ENCODE results near the gene MPZL2.

Gene MPZL2

DNA sequence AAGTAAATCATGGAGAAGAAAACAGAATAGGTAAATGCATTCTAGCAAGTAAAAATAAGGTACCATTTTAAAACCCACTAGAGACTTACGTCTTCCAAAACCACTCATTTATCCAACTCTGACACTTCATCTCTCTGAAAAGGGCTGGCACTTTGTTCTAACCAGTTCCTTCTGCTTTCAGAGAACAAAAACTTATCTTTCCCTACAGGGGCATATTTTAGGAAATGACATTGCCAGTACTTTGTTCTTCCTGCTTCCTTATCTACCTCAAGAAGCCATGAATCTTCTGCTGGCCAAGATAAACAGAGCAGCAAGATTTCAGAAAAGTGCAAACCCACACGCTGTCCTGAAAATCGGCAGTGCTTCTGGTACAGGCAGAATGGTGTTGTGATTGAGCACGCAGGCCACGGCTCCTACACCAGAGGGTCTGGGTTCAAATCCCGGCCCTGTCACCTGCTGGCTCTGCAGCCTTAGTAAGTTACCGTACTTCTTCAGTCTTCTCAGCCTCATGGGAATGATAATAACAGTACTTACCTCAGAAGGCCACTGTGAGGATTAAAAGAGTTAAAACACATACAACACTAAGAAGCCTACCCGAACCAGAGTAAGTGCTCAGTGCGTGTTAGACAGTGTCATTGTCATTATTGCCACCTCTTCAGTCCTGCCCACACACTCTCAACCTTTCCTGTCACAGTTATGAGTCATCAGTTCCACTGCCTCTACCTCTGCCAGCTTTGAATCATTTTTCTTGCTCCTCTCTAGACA, 22.9 kb downstream of the MPZL2 start:
- DNase-seq (ENCODE audit: low read depth): no peak

DNA sequence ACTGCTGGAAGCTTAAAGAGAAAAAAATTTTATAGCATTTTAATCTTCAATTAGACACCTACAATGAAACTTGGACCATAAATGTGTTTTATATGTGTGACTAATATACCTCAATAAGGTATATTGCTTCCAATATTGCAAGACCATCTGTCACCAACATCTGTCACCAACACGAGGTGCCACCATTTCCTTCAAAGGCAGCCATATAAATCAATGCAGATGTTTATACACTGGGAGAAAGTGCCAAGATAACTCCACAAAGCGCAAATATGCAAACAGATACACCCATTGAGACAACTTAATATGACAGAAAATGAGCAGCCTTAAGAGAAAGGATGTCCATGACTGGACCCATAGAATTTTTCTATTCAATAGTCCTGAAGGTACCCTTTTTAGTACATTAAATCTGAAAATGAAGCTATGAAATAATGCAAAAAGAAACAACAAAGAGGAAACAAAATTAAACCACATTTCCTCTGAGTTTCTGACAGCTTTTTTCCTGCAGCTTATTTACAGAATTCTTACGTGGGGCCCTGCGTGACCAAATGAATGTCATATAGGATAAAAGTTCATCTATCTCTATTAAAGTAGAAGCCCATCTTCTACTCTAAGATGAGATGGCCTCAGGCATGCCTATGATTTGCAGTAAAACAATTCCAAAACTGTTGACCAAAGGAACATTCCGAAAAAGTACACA, 24.4 kb downstream of the MPZL2 start:
- DNase-seq (ENCODE audit: low read depth): no peak

DNA sequence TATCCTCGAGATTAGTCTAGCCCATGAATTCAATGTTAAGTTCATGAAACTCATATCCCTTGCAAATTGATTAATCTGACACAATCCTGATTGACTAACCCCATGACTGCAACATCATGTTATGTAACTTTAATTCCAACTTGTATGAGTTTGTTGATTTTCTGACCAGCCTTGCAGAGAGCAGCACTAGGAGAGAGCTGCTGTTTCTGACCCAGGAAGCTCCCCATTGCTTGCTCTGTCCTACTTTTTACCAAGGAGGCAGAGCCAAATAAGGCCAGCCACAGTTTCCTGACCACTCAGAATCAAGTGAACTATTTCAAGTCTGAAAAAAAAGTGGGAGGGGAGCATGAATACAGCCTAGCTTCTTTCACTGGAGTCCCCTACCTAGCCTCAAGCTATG, 25.2 kb downstream of the MPZL2 start:
- DNase-seq (ENCODE audit: low read depth): no peak

DNA sequence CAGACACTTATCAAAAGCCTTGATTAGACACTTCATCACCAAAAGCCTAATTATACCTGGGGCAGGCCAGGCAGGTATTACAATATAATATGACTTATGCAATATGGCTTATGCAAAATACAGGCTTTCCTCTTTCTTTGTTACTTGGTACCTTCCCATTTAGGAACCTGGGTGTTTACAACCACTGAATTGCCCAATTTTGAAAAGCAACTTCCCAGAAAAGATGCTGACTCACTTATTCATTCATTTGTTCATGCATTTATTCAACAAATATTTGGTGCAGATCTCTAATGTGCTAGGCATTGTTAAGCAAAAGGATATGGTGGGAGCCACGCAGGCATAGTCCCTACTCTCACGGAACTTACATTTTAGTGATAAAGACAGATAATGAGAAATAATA, 25.7 kb downstream of the MPZL2 start:
- no peak for DNase-seq (ENCODE audit: low read depth)

DNA sequence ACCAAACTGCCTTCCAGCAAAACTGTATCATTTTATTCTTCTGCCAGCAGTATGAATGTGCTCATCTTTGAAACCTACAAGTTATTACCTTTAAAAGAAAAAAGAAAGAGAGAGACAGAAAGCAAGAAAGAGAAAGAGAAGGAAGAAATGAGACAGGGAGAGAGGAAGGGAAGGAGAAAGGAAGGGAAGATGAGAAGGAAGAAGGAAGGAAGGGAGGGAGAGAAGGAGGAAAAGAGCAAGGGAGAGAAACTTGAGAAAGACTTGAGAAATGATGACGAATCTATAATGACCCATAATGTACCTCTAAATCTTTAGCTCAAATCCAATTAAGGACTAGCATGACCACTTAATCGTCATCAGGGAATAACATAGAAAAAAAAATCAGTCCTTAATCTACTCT, 27.9 kb downstream of the MPZL2 start:
- no peak for DNase-seq (ENCODE audit: low read depth)

DNA sequence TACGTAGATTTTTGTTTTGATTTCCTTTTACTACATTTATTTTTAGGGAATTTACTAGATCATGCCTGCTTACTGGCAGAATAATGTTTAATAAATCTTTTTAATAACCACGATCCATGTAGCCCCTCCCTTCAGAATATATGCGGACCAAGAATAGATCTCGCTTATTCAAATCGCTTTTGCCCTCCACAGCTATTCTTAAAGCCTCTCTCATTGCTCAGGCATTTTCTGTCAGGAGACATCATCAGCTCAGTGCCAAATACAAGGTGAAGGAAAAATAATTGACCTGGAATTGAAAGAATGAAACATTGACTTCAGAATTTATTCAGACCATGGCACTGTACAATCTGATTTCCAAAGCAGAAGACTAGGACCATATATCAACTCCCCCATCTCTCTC, 29.3 kb downstream of the MPZL2 start:
- no peak for DNase-seq (ENCODE audit: low read depth)

DNA sequence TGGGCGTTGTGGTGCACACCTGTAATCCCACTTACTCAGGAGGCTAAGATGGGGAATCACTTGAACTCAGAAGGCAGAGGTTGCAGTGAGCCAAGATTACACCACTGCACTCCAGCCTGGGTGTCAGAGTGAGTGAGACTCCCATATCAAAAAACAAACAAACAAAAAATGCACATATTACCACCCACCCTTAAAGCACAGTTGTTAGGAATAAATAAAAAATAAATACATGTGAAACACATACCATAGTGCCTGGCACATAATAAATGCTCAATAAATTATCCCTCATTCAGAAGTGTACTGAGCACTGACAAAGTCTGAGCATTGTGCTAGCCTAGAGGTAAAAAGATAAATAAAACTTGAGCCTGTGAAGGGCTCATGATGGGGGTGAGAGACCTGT, 30.2 kb downstream of the MPZL2 start:
- DNase-seq (ENCODE audit: low read depth): no peak

DNA sequence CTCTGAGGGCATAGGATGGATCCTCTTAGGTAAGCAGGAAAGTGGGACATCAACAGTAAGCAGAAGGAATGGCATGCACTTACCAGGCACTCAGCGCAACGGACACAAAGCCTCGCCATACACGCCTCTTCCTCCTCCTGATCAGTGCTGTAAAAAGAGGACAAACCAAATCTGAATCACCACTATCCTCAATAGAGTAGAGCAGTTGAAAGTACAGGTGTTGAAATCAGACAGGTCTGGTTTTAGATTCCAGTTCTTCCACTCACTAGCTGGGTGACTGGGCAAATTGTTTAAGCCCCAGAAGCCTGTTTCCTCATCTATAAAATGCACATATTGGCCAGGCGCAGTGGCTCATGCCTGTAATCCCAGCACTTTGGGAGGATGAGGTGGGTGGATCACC, 30.7 kb downstream of the MPZL2 start:
- DNase-seq (ENCODE audit: low read depth): no peak

DNA sequence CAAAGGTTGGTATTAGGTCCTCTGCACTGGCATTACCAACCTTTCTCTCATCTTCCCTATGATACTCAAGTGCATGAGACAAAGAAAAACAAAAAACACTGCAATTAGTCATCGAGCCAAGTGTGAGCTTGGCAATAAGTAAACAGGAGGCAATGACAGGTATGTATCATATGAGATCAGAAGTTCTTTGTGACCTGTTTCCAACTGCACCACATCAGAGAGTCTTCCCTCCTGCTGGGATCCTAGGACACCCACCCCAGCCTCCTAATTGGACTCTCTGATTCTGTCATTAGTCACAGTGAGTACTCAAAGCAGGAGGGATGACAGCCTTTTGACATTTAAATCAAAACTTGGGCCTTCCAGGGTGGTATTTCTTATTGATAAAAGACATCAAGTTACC, 31.4 kb downstream of the MPZL2 start:
- no peak for DNase-seq (ENCODE audit: low read depth)

DNA sequence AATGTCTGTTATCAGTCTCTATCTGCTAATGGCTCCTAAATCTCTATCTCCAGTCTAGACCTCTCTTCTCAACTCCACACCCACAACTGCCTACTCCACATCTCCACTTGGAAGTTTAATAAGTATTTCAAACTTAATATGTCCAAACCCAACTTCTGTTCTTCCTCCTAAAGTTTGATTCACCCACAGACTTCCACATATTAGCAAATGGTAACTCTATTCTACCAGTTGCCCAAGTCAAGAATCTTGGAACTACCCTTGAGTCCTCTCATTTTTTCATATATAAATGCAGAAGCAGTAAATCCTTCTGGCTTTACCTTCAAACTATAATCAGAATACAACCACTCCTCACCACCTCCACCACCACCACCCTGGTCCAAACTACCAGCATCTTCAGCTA, 32.6 kb downstream of the MPZL2 start:
- no peak for DNase-seq (ENCODE audit: low read depth)

DNA sequence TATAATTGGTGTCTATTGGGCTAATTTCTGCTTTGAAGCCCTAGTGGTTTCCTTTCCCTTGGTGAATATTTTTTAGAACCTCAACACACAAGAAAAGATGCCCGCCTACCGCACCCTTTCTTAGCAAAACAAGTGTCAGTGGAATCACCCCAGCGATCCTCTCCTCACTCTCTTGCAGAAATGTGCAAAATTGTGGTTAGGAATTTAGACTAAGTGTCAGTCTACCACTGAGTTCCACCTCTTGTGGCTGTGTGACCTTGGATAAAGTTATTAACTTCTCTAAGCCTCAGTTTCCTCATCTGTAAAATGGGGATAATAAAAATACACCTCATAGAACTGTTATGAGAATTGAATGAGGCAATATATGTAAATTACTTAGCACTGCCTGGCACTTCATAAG, 34.0 kb downstream of the MPZL2 start:
- DNase-seq (ENCODE audit: low read depth): no peak

DNA sequence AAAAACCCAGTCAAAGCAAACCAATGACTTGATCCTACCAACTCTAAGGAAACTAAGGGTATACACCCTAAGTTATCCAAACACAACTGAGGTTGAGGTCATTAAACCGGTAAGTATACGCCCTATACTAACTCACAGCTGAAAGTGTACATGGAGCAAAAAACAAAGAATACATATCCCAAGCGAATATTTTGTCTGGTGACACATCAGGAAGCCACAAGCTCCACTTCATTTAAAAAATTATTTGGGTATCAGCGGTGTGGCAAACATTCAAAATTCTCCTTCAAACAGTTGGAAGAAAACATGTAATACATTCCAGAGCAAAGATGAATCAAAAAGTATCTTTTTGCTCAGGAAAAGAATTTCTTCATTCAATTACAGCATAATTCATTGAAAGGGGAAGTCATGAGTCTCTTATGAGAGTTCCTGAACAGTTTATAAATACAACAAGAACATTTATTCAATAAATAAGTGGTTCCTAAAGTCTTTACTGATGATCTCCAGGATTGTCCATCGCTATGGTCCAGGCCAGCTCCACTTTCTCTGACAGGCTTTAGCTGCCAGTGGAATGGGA, 34.7 kb downstream of the MPZL2 start:
- DNase-seq (ENCODE audit: low read depth): no peak

DNA sequence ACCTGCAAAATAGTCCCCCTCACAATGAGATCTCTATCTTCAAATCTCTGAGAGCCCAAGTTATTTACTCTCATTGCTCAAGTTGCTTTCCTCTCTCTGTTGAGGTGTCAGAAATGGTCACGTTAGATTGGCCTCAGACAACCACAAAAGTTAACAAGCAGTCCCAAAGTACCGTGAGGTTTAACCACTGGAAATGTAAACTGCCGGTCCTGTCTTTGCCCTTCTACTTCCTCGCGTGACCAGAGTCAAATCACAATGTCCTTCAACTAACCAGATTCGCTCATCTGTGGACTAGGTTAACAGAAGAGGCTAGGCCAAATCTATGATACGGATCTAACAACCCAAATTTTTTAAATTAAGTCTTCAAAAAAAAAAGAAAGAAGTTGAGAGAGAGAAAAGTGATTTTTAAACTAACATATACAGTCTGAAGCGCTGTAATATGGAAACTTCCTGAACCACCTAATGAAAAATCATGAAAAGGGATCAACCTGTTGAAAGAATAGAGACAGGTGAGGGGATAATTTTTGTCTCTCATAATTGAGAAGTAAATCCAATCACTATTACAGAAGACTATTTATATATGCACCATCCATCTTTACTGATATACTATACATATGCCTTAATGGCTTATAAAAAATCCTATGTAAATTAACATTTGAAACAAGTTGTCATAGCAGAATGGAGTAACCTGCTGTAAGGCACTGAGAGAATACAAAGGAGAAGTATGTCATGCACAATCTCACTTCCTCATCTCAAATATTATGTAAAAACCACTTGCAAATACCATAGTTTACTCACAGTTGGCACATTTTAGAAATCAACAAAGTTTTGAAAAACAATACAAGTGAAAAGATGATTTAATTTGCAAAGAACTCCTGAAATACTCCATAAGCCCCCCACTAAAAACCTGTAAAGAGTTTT, 36.0 kb downstream of the MPZL2 start:
- DNase-seq (ENCODE audit: low read depth): no peak

DNA sequence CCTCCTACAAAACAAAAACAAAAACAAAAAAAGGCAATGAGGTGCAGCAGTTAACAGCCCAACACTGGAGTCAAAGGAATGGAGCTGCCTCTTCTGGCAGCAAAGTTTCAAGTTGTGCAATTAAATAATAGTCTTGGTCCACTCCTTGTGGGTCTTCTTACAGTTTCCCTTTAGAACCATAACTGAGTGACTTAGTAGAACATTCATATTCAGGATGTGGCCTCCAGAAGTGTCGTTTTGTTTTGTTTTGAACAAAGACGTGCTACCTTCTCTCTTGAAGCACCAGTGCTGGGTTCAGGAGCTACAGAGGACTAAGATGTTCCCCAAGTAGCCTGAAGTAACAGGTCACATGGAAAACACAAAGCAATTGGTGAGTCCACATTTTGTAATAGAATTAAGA, 37.3 kb downstream of the MPZL2 start:
- no peak for DNase-seq (ENCODE audit: low read depth)

DNA sequence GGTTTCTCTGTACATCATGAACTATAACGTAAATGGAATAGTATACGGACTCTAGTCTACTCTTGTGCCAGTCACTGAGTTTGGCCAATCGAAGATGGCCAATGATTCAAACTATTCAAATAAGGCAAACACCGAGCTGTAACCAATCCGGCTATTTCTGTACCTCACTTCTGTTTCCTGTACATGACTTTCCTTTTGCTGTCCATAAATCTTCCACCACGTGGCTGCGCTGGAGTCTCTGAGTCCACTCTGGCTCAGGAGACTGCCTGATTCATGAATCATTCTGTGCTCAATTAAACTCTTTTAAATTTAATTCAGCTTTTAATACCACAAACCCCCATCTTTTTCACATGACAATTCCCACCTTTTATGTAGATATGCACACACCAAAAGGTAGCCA, 37.8 kb downstream of the MPZL2 start:
- no peak for DNase-seq (ENCODE audit: low read depth)

DNA sequence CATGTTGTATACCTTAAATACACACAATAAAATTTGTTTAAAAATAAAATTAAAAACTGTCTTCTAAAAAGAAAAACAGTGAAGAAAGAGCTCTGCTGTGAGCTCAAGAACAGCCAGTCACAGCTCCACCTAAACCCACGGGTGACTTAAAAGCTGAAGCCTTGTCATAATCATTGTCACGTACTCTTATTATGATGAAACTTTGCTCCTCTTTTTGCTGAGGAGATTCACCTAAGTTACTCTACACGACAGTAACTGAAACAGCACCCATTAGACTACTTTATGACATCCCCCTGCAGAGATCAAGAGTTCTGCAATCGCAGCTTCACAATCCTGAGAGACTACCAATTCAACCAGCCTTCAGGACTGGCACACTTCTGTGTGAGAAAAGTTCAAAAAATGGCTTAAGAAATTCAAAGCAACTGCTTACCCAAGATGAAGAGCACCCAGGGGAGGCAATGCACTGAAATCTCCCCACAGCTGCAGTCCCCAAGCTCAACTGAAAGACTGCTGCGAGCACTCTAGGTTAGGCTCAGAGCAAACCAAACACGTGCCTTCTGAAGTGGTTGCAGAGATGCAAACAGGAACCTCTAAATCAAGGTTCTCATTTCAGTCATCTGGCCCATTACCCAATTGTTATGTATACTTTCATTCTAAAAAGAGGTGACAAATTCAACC, 39.4 kb downstream of the MPZL2 start, which contains the start of gene JAML:
TSS of gene JAML (minus strand) at position 501 of the 678 bp plus-strand sequence. CDS start 10,145 bp downstream, outside the sequence.
- no peak for DNase-seq (ENCODE audit: low read depth)

DNA sequence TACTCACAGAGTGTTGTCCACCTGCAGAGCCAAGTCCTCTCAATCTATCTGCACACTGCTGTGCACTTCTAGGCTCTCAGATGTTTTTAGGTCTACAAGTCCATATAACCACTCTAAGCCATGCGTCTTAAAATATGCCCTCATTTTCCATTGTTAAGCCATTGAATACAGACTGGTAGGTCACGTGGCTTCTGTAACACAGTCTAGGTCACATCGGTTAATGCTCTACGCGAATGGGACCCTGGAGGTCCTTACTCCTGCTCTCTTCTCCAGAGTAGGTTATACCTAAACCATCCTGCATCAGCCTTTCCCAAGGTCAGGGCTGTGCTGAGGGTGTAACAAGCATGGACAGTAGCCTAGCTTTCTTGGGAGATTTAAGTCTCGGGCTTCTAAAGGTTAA, 40.1 kb downstream of the MPZL2 start:
- DNase-seq (ENCODE audit: low read depth): no peak

DNA sequence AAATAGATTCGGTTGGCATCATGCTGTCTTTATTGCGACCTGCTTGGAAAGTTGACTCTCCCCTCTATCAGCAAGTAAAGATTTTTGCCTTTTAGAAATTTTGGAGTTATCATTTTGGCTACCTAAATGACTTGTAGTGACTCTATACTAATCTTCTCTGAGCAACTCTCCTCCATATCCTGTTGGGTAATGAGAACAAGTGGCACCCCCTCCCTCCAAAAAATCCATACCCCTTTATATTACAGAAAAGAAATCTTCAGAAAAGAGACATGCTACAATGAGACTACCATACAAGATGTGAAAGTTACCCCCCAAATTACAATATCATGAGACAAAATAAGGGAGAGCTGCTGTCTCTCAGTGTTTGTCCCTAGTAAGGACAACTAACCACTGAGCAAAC, 40.5 kb downstream of the MPZL2 start:
- DNase-seq (ENCODE audit: low read depth): no peak

DNA sequence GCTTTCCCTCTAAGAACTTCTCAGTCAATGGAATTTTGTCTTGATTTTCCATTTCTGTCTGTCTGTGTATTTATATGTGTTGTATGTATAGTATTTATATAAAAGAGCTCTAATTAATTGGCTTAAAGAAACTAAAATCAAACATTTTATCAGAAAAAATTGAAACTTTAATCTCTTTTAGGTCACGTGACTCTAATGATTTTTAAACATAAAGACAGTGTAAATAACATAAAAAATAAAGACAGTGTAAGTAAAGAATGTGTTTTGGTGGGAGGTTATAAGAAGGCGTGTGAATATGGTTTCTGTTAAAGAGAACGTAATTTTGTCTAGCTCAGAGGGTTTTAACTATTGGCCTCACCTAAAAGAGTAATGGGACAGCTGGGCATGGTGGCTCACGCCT, 41.7 kb downstream of the MPZL2 start:
- no peak for DNase-seq (ENCODE audit: low read depth)

DNA sequence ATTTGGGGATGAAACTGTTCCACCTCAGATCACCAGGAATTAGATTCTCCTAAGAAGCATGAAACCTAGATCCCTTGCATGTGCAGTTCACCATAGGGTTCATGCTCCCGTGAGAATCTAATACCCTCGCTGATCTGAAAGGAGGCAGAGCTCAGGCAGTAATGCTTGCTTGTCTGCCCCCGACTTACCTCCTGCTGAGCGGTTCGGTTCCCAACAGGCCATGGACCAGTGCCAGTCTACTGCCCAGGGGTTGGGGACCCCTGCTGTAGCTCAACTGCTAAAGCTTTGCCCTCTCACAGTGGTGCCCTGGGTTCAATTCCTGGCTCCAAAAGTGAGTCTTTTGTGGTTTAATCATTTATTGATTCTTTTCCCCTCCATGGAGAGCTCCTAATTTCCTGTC, 42.7 kb downstream of the MPZL2 start:
- no peak for DNase-seq (ENCODE audit: low read depth)

DNA sequence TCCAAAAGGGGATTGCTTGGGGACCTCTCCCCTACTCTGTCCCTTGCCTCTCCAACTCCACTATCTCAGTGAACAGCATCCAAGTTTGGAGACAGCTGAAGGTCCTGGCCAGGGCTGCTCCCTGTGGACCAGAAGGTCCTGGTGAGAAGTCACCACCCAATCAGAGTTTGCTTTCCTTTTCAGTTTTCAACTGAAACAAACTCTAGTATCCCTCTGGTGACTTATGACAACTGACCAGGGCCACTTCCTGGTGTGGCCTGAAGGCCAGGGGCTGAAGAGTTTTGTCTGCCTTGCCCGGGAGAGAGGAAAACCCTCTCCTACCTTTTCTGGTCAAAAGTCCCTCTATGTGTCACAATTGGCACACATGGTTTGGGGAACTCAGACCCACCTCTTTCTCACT, 44.4 kb downstream of the MPZL2 start:
- no peak for DNase-seq (ENCODE audit: low read depth)

DNA sequence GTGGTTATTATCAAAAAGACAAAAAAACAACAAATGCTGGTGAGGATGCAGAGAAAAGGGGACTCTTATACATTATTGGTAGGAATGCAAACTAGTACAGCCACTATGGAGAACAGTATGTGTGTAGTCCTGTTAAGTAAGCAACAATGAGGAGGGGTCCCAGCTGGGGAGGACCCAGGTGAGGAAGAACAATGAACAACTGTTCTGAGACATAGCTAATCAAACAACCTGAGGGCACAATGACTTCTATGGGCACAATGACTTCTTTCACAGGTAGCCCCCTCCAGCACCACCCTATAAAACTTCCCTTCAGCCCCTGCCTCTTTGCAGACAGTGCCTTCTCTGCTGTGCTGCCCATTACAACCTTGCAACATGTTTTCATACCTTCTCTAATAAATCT, 44.9 kb downstream of the MPZL2 start:
- DNase-seq (ENCODE audit: low read depth): no peak

All from stimulated activated CD8-positive, alpha-beta memory T cell treated with anti-CD3 and anti-CD28 coated beads, Interleukin-7, amount 100 ng/mL, for 24 hours (primary cell).